Stimulated activated CD4-positive, alpha-beta T cell treated with anti-CD3 and anti-CD28 coated beads, Interleukin-2, amount 100 ng/mL, for 48 hours (primary cell): ENCODE data around the gene FAM13B.
"Not testable (repeated sequence)": the region's sequence is repeated elsewhere in the genome, so short reads cannot be mapped to it uniquely, and the experiment has no call there.

Experiments
- DNase-seq, 2 donors: peaks; one replicate each; pipeline ENCODE4 v3.0.0-alpha.2; 2020

Gene FAM13B

DNA sequence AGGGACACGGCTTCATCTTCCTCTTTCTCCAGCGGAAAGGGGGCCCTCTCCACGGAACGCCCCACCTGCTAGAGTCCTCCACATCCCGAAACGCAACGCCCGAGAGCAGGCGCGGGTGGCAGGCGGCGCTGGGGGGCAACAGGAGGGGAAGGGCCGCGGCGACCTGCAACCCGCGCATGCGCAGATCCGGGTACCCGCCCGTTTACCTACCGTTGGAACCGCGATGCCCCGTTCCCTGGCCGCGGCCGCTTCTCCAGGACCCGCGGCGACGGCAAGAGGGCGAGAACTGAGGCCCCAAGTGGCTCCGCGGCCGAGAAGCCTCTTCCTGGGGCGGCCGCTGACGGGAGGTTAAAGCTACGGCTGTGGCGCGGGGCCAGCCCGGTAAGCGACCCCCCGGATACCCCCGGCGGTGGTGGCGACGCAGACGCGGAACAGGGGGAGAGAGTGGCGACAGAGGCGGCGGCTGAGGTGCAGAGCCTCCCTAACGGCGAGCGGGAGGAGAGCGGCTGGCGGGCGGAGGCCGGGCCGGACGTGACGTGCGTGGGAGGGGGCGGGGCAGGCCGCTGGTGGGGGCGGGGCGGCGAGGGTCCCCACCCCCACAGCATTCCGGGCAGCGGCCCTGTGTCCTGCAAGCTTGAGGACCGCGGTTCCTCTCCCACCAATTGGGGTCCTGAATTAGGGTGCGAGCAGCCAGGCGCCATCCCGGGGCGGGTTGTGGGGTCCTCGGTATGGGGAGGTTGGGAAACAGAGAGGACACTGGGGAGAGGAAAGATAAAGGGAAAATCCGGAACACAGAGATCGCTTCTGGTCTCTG is at the start of gene FAM13B:
TSS of gene FAM13B (minus strand) at position 508 of the 814 bp plus-strand sequence. CDS start 13,968 bp downstream, outside the sequence.
- DNase-seq: peak; percentile 67 to 76

DNA sequence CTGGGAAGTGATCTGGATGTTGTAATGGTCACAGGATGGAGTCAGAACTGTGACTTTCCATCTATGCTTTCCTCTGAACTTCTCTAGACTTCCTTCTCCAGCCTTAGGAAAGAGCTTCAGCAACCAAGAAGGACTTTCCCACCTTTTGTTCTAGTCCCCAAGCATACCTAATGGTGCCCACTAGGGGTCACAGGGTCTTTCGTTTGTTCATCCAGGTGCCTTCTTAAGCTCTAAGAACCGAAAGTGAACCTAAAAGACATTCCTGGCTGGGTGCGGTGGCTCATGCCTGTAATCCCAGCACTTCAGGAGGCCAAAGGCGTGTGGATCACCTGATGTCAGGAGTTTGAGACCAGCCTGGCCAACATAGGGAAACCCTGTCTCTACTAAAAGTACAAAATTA is 49.2 kb upstream of the FAM13B start:
- DNase-seq: no peak

DNA sequence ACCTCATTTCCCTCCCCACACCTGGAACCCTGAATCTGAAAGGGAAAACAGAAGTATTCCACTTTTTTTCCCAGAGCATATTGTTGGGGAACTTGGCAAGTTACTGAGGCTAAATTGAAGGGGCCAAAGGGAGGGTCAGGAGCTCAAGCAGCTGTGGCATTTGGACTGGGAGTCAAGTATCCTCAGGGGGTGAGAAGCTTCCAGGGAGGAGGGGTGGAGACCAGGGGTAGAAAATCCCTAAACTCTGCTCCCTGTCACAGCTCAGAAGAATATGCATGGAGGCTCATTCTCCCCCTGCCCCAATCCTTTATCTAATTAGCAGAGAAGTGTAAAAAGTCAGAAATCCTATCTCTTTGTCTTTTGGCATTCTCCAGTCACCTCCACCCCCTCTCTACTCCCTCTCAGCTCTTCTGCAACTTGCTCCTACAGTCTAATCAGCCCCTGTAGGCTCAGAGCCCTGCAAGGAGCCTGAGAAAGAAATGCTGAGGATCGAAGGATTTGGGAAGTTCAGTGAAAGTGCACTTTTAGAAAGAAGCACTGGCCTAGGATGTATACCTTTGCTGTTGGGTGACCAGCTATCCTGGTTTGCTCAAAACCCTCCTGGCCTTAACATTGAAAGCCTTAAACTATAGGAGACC is 45.2 kb upstream of the FAM13B start:
- DNase-seq: no peak

DNA sequence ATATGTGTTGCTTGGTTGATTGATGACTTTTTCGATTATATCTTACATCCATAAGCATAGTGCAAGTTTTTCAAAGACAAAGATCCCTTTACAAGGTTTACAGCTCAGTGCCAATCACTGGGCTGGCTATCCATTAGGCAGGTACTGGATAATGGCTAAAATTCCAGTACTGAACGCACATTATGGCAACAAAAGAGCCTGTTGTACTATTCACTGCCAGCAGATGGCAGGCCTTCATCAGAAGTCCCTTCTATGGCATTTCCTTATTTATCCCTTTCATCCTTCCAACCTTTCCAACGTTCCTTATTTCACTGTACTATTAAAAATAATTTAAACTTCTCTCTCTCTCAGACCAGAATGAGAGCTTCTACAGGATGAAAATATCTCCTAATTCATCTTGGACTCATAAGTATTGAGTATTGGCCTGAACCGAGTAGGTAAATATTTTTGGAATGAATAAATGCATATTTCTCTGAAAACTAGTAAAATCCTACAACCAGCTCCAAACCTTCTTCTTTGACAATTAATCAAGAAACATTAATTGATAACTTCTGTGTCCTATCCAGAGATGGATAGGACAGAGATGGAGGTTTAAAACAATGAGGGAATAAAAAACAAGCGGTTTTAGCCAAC is 44.3 kb upstream of the FAM13B start:
- DNase-seq: peak; percentile 36 to 37

DNA sequence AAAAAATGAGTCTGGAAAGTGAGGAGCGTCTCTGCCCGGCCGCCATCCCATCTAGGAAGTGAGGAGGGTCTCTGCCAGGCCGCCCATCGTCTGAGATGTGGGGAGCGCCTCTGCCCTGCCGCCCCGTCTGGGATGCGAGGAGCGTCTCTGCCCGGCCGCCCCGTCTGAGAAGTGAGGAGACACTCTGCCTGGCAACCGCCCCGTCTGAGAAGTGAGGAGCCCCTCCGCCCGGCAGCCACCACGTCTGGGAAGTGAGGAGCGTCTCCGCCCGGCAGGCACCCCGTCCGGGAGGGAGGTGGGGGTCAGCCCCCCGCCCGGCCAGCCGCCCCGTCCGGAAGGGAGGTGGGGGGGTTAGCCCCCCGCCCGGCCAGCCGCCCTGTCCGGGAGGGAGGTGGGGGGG is 37.1 kb upstream of the FAM13B start:
- not testable (repeated sequence) for DNase-seq

DNA sequence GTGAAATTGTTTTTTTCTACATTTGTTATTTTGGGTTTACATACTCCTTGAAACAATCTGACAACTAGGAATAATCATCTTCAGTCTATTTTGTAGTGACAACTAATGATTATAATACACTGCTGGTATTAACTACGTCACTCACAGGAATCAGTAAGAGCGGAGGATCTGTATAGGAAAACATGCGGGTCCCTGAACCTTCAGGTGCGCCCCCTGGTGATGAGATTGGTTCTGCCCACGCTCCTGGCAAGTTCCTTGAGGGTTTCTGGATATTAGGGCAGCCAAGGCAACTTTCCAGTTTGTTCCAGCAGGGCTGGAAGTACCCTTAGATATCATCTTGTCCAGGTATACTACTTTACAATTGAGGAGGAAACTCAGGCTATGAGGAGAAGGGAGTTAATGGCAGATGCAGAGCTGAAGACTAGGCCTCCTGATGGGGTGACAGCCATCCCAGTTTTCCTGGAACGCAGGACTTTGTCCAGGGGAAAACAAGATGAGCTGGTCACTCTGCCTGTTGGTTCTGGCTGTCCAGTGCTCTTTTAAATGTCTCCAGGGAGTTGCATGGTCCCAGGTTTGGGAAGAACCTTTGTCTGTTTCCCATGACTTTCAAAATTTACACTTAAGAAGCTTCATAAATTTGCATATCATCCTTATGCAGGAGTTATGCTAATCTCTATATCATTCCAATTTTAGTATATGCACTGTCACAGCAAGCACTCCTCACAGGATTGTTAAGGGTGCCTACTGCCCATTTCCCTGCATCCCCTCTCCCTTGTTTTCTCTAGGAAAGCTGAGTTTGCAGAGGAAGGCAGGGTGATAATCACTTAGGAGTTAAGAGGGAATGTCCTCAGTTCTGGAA is 36.1 kb upstream of the FAM13B start:
- DNase-seq: peak; percentile 72 to 81

DNA sequence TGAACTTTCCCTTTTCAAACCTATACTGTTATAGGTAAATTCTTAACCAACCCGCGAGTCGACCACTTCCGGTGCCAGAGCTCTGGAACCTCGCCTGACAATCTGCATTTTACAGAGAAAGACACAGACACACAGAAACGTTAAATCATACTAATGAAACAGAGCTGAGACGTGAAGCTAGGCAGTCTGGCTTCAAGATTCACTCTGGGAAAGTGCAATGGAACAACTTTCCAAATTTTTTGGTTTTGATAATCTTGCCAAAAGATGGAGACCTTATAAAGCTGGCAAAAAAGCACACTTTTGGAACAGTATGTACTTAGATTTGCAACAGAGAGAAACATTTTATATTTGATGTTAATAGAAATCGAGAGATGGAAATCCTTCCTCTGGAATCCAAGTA is 35.1 kb upstream of the FAM13B start:
- DNase-seq: no peak

DNA sequence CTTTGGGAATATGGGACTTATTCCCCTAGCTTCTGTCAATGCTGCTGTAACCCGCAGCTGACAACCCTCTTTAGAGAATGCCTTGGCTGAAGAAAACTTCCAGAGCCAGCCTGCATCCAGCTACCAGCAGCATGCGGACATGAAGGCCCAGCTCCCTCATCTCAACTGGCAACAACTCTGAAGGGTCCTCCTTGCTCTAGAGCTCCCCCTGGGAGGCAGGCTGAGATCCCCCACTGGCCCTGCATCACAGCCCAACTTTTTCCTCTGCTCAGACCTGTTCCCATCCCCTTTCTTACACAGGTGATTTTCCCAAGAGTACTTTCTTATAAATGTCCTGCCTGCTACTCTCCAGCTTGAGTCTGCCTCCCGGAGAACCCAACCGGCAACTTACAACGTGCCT is 32.2 kb upstream of the FAM13B start:
- DNase-seq: no peak

DNA sequence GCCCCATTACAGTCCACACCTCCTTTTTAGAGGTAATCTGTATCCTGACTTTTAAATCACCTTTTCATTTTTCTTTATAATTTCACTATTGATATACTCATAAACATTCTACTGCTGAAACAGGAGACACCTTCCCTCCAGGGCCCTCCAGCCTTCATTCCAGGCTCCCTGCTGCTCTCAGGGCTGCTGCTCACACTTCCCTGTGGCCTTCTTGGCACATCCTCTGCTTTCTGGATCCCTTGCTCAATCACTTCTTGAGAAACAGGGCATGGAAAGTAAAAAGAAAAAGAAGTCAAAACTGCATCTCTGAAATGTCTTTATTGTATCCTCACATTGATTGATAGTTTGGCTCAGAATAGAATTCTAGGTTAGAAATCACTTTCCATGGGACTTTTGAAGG is 31.6 kb upstream of the FAM13B start:
- no peak for DNase-seq

DNA sequence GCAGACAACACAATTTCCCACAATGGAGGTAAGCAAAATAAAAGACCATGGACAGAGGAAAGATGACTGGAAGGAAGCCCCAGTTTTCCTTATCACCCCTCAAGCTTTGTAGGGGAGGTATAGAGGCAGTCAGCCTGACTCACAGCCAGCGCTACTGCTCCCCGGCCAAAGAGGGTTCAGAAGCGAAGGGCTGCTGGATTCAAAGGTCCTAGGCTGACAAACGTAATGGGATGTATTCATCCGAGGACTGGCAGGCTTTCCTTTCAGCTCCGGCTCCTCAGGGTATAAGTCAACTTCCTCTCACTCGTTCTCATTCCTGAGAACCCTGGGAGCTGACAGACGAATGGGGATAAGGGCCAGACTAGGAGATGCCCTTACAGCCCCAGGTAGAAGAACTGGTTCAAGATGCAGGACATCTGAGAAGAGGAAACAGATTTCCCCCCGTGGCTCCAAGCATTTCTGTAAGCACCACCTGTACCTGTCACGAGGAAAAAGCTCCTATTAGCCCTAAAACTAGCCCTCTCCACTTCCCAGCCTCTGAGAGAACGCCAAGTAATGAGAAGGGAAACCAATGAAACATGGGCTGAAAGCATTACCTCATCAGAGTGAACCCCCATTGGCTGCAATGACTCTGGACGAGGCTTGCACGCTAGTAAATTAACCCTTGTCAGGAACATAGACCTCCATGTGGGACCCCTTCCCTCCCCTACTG is 22.1 kb upstream of the FAM13B start:
- no peak for DNase-seq

DNA sequence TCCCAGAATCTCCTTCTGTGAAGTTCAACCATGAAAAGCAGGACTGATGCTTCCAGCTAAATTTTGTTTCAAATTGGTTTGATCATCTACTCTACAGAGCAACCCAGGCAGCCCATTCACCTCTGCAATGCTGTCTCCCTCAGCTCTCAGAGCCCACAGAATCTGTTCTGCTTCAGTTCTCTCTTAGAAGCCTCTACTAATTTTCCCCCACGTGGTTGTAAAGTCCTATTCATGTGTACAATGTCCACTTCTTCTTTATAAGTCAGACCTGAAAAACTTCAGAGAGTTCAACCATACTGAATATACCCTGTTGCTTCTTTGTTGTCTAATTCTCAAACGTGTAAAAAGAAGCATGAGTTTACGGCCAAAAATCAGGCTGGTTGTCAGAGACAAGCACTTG is 21.3 kb upstream of the FAM13B start:
- DNase-seq: no peak

DNA sequence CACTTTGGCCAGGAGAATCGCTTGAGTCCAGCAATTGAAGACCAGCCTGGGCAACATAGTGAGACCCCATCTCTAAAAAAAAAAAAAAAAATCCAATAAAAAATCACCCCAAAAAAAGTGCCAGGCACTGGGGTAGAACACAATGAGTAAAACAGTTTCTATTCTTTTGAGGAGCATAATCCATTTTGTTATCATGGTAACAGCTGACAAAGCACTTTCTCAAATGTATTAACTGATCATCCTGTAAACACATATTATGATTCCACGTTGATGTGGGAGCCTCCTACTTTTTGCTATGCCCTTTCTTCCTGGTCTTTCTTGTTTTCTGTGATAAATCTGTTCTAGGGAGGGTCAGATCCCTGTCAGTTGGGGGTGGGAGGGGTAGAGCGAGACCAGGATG is 20.7 kb upstream of the FAM13B start:
- no peak for DNase-seq

DNA sequence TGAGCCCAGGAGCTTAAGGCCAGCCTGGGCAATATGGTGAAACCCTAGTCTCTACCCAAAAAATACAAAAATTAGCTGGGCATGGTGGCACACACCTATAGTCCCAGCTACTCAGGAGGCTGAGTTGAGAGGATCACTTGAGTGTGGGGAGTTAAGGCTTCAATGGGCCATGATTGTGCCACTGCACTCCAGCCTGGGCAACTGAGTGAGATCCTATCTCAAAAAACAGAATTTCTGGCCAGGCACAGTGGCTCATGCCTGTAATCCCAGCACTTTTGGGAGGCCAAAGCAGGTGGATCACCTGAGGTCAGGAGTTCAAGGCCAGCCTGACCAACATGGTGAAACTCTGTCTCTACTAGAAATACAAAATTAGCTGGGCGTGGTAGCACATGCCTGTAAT is 19.8 kb upstream of the FAM13B start:
- DNase-seq: not testable (repeated sequence)

DNA sequence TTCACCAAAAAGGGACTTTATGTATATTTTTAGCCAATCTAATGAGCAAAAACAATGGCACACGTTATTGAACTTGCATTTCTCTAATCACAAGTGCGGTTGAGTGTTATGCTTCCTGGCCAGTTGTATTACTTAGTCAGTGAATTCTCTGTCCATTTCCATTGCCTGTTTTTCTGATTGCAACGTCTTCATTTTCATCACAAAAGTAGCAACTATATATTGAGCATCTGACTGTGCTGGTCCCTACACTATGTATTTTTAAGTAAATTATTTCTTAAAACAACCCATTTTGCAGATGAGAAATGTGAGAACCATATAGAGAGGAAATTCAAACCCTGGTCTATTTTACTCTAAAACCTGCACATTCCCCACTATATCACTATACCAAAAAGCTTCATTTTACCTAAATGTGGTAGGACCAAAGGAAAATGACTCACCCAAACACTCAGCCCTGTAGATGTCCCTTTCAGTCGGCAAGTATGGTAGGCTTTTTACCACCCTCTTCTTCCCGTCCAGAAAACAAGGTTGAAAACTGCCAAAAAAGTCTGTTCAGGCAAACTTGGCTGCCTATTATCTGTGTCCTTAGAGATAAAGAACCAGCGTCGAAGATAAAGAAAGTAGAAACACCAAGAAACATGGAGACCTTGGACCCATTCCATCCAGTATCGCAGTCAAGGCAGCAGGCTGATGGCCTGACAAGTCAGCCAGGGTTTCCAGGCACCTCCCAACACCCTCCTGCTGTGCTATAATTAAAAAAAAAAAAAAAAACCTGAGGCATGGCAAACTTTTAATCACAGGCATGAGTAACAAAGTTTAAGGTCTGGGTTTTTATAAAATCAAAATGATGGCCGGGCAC is 18.8 kb upstream of the FAM13B start:
- DNase-seq: no peak

DNA sequence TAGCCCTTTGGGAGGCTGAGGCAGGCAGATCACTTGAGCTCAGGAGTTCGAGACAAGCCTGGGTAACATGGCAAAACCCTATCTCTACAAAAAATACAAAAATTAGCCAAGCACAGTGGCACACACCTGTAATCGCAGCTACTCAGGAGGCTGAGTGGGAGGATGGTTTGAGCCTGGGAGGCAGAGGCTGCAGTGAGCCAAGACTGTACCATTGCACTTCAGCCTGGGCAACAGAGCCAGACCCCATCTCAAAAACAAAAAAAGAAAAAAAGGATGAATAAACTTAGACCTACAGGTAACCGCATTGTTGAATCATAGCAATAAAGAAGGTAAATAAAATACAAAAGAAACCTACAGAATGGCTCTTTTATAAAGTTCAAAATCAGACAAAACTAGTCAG is 12.4 kb upstream of the FAM13B start:
- DNase-seq: not testable (repeated sequence)

DNA sequence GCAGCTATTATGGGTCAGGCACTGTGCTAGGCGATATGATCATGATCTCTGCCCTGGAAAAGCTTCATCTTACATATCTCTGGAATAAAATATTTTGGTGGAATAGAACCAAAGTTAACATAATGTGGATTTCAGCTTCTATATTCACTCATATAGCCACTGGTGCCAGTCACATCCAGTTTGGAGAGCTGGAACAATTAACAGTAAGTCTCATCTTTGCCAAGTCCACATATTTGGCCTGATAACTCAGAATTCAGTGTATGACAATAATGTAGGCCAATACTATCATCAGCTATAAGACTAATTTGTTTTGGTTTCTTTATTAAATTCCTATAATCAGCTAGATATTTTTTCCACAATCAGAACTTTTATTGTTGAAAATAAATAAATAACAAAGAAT is 5.9 kb upstream of the FAM13B start:
- no peak for DNase-seq

DNA sequence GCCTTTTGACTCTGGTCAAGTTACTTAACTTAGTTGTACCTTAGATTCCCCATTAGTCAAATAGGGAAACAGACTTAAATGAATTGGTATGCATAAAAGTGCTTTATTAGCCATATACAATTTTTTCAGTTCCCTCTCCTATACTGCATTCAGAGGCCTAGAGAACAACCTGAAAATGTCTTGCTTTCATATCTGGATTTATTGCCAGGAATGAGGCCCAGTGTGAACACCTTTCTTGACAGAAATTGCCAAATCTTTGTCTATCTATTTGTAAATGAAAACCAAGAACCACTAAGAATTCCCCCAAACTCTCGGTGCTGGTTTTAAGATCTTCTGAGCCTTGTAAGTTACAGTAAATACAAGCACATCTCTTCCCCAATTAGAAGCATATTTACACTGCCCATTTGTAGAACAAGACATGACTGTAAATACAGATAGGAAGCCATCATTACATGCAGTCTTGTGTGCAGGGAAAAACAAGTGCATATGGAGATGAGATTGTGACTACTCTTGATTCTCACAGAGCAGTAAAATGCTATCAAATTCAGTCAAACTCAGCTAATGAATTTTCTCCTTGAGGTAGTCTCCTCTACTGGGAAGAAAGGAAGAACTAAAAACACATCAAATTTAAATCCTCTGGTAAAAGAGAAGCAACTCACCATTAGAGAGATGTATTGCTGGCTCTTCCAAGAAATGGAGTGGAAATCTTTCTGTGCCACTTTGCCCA is 5.2 kb upstream of the FAM13B start:
- no peak for DNase-seq

DNA sequence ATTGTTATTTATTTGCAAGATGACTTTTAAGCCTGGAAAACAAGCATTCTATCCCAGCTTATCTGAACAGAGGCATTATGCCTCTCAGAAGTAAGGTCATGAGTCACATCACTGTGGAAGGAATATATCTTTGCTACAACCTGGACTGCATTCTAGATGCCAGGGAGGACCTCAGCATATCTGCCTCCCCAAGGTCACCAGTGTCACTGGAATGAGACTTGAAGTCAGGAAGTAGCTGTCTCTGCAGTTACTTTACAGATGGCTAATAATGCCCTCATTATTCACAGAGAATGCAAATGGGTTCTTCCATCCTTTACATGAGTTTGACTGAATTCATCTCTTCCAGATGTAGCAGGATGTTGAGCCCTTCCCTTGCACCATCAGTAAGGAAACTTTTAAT is 4.4 kb upstream of the FAM13B start:
- no peak for DNase-seq

DNA sequence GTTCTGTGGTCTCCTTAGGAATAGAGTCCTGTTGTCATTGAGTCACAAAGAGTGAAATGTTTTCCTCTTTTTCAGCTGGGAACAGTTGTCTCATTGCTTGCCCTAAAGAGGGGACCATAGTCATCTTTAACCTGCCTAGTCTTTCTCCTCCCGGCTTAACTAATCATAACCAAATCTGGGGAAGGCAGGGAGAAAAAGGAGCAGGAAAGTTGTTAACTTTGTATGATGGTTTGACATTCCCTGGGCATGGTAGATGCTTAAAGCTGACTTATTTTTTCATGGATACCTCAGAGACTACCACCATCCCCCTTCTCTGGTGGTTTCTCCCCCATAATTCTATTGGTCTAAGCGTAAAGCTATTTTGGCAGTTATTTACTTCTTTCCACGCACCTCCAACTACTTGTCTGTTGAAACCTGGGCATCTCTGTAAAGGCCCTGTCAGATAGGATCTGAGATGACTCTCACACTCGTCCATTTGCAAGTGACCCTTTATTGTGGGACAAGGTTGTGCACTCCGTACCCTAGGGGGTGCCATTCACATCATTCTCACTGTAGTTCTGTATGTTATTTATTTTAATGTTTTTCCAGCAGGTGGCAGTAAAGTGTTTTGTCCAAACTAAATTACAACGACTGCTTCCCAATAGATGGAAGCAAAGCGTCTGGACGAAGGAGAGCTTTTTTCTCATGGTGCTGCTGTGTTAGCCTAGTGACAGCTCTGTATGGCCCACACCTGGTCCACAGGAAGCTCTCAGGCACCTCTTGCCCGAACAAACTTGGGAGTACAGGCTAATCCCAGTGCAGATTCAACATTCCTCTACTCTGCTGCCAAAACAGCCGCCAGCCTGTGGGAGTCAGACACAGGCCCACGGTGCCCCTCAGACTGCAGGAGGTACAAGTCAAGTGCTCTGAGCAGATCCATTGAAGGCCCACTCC is 3.0 kb upstream of the FAM13B start:
- peak; percentile 37 to 41 for DNase-seq

DNA sequence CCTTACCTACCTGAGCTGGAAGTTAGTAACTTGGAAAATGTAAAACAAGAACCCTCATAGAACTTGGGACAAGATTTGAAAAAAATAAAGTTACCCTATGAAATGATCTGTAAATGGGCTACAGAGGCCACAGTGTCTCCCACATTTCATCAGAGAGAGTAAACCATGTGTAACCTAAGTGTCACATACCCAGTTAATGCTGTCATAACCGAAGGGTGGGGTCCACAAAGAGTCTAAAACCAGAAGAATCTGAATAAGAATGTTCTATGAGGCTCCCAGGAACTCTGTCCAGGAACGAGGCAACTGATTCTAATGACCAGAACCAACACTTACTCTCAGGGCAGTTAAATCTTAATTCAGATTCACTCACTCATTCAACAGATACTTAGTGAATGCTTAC is 1.0 kb upstream of the FAM13B start:
- DNase-seq: no peak
